ENCODE results near the gene FAM181A.

The FAM181A gene

DNA sequence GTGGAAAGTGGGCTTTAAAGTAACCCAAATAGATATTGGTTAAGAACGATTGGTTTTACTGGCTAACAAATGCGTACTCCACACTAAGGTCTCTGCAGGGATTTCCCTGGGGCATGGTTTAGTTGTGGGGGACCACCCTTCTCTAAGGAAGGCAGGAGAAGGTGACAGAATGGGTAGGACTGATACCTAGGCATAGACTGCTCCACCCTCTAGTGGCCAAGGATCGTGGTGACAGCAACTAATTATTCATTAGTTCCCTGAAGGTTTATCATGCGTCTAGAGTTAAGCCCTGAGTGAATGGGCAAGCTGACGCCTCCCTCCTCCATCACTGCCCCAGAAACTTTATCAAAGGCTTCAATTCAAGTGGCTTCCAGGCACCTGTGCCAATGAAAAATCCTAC lies 9.1 kb downstream of the FAM181A start:
- Histone ChIP-seq H3K27ac (ENCODE audit: low read length) (no peak overlapping the region), H3K4me1 (ENCODE audit: insufficient read depth, low read length) (peaks cover 3% of the 10 kb centered on the region; the same call in 1 of the 2 replicates), H3K36me3 (ENCODE audit: insufficient read depth, low read depth, low read length) (no peaks in the 10 kb centered on the region), H3K4me3 (ENCODE audit: low read length) (no peak overlapping the region), H3K9me3 (ENCODE audit: insufficient read depth, low read depth, low read length) (no peaks in the 10 kb centered on the region), H3K27me3 (ENCODE audit: insufficient read depth, low read length) (peaks cover 37% of the 10 kb centered on the region), H3K9ac (ENCODE audit: low read depth, low read length) (no peak overlapping the region)

DNA sequence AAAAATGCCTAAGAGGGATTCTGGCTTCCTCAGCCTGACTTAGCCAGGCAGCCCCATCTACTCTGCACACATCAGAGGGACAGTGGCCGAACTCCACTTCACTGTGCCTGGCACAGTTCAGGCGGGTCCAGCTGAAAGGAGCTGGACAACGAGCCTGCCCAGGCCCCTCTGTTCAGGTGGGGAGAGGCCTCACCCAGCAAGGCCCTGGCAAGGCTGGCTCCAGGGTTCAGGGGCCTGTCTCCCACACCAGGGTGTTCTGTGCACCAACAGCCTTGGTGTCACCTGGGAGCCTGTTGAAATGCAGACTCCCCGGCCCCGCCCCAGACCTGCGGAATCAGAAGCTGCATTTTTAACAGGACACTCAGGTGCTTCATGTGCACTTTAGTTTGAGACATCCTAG lies 9.8 kb downstream of the FAM181A start:
- Histone ChIP-seq H3K4me1 (ENCODE audit: insufficient read depth, low read length) (peaks cover 6% of the 10 kb centered on the region), H3K9me3 (ENCODE audit: insufficient read depth, low read depth, low read length) (no peaks in the 10 kb centered on the region), H3K27ac (ENCODE audit: low read length) (no peak overlapping the region), H3K4me3 (ENCODE audit: low read length) (no peak overlapping the region), H3K27me3 (ENCODE audit: insufficient read depth, low read length) (peaks cover 37% of the 10 kb centered on the region), H3K9ac (ENCODE audit: low read depth, low read length) (no peak overlapping the region), H3K36me3 (ENCODE audit: insufficient read depth, low read depth, low read length) (no peaks in the 10 kb centered on the region)

DNA sequence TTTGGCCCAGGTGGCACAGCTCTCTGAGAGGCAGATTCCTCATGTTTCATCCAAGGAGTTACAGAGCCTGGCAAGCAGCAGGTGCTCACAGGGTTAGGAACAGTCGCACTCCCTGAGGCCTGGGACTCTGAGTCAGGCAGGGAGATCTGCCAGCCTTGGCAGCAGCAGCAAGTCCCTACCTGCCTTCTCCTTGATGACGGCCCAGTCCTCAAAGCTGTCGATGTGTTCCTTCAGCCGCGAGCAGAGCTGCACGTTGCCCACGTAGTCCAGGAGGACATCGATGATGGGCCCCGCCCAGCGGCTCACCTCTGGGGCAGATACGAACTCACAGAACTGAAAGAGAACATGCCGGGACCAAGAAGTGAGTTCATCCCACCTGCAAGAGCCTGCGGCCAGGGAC lies 10.4 kb downstream of the FAM181A start:
- H3K27ac ChIP-seq (ENCODE audit: low read length): no peak overlapping the region
- H3K9me3 ChIP-seq (ENCODE audit: insufficient read depth, low read depth, low read length): no peaks in the 10 kb centered on the region
- peaks cover 6% of the 10 kb centered on the region for H3K4me1 ChIP-seq (ENCODE audit: insufficient read depth, low read length)
- H3K9ac ChIP-seq (ENCODE audit: low read depth, low read length): no peak overlapping the region
- no peaks in the 10 kb centered on the region for H3K36me3 ChIP-seq (ENCODE audit: insufficient read depth, low read depth, low read length)
- peaks cover 37% of the 10 kb centered on the region for H3K27me3 ChIP-seq (ENCODE audit: insufficient read depth, low read length)
- H3K4me3 ChIP-seq (ENCODE audit: low read length): no peak overlapping the region

DNA sequence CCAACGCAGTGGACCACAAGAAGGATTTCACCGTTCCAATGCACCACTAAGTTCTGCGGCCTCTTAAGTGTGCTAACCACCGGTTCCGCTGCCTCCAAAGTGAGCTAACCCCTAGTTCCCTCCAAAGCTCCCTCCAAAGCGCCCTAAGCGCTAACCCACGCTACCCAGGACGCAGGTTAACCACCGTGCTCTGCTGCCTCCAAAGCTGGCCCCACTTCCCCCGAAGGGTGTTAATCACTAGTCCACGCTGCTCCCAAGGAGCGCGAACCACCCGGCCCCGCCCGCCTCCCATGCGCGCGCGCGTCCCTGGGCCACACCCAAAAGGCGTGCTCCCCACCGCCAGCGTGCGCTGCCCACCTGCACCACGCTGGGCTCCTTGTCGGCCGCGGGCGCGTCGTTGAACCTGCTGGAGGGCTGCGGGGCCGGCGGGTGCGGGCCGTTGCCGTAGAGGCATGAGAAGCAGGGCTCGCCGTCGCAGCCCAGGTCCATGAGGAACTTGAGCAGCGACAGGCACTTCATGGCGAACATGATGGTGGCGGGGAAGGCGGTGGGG lies 11.7 kb downstream of the FAM181A start:
- H3K27me3 ChIP-seq (ENCODE audit: insufficient read depth, low read length): peaks cover 37% of the 10 kb centered on the region
- no peaks in the 10 kb centered on the region for H3K36me3 ChIP-seq (ENCODE audit: insufficient read depth, low read depth, low read length)
- peak overlapping the region; percentile 30; the same call in 1 of the 2 replicates for H3K9ac ChIP-seq (ENCODE audit: low read depth, low read length)
- peak overlapping the region; percentile 61; the same call in 1 of the 2 replicates for H3K4me3 ChIP-seq (ENCODE audit: low read length)
- H3K27ac ChIP-seq (ENCODE audit: low read length): no peak overlapping the region
- H3K9me3 ChIP-seq (ENCODE audit: insufficient read depth, low read depth, low read length): no peaks in the 10 kb centered on the region
- H3K4me1 ChIP-seq (ENCODE audit: insufficient read depth, low read length): peaks cover 6% of the 10 kb centered on the region

DNA sequence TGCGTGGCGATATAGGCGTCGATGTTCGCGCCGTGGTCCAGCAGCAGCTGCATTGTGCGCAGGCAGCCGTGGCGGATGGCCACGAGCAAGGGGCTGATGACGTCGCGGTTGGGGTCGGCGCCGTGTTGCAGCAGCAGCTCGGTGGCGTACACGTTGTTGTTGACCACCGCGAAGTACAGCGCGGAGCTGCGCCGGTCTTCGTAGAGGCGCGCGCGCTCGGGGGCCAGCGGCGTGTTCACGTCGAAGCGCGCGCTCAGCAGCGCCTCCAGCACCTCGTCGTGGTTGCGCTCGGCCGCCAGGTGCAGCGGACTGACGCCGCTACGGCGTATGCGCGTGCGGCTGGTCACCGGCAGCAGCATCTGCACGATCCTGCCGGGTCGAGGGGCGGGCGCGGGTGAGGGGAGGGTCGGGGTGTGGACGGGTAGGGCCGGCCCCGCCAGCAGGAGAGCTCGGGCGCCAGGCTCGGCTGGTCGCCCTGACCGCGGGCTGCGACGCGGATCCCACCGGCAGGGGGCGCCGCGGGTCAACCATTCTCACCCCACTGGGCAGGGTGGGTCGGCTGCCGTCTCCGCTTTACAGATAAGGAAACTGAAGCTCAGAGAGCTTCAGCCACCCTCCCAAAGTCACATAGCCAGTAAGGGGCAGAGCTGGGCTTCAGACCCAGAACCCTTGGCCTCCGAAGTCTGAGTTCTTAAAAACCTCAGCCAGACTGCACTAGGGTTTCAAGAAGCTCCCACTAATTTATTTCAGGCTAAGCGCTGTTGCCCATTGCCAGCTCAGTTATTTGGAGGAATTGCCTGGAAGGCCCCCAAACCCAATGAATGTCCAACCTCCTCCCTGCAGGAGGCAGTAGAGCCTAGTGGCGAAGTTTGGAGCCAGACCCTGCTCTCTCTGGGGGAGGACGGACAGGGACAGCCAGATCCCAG lies 12.4 kb downstream of the FAM181A start:
- Histone ChIP-seq H3K9me3 (ENCODE audit: insufficient read depth, low read depth, low read length) (no peaks in the 10 kb centered on the region), H3K4me3 (ENCODE audit: low read length) (peak overlapping the region; percentile 61; the same call in 1 of the 2 replicates), H3K27ac (ENCODE audit: low read length) (no peak overlapping the region), H3K9ac (ENCODE audit: low read depth, low read length) (peak overlapping the region; percentile 30; the same call in 1 of the 2 replicates), H3K27me3 (ENCODE audit: insufficient read depth, low read length) (peaks cover 37% of the 10 kb centered on the region), H3K36me3 (ENCODE audit: insufficient read depth, low read depth, low read length) (no peaks in the 10 kb centered on the region), H3K4me1 (ENCODE audit: insufficient read depth, low read length) (peaks cover 6% of the 10 kb centered on the region)

DNA sequence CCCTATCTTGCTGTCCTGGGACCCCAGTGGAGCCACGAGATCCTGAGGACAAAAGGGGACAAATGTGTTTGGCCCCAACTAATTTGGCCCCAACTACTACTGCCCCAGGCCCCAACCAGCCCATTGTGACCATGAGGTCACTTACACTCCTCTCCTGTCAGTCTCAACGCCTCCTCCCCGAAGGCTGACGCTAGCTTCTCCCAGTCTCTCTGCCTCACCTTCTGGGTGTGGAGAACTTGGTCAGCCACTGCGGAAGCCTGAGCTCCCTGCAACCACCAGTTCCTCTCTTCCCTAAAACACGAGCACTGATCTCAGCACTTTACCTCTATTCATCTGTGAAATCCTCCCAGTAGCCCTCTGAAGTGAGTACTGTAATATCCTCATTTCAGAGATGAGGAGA lies 13.3 kb downstream of the FAM181A start:
- Histone ChIP-seq H3K4me3 (ENCODE audit: low read length) (no peak overlapping the region), H3K9ac (ENCODE audit: low read depth, low read length) (no peak overlapping the region), H3K4me1 (ENCODE audit: insufficient read depth, low read length) (peaks cover 6% of the 10 kb centered on the region), H3K36me3 (ENCODE audit: insufficient read depth, low read depth, low read length) (no peaks in the 10 kb centered on the region), H3K9me3 (ENCODE audit: insufficient read depth, low read depth, low read length) (no peaks in the 10 kb centered on the region), H3K27me3 (ENCODE audit: insufficient read depth, low read length) (peaks cover 37% of the 10 kb centered on the region), H3K27ac (ENCODE audit: low read length) (no peak overlapping the region)

DNA sequence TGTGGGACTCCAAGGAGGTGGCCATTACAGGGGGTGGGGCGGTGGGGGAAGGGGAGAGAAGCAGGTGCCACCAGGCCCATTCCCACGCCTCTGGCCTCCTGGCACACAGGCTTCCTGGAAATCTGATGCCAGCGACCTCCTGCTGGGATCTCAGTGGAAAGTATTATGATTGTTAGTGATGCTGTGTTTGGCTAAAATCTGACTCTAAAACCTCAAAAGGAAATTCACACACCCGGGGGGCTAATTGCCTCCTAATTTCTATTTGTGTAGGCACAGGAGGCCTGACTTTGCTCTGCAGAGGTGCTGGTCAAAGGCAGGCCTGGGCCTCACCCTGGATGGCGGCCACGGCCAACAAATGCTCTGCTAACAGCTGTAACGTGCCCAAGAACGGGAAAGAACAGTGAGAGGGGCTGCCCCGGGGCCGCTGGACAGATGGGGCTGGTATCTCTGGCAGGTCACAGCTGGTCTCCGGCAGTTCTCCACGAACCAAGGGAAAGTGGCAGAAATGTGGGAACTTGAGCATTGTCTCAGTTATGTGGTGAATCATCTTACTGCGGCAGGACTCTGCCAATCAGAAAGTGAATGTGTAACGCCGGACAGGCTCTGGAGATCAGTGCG lies 14.3 kb downstream of the FAM181A start:
- peaks cover 6% of the 10 kb centered on the region for H3K4me1 ChIP-seq (ENCODE audit: insufficient read depth, low read length)
- no peak overlapping the region for H3K9ac ChIP-seq (ENCODE audit: low read depth, low read length)
- no peaks in the 10 kb centered on the region for H3K36me3 ChIP-seq (ENCODE audit: insufficient read depth, low read depth, low read length)
- no peak overlapping the region for H3K4me3 ChIP-seq (ENCODE audit: low read length)
- H3K27ac ChIP-seq (ENCODE audit: low read length): no peak overlapping the region
- peaks cover 37% of the 10 kb centered on the region for H3K27me3 ChIP-seq (ENCODE audit: insufficient read depth, low read length)
- no peaks in the 10 kb centered on the region for H3K9me3 ChIP-seq (ENCODE audit: insufficient read depth, low read depth, low read length)

DNA sequence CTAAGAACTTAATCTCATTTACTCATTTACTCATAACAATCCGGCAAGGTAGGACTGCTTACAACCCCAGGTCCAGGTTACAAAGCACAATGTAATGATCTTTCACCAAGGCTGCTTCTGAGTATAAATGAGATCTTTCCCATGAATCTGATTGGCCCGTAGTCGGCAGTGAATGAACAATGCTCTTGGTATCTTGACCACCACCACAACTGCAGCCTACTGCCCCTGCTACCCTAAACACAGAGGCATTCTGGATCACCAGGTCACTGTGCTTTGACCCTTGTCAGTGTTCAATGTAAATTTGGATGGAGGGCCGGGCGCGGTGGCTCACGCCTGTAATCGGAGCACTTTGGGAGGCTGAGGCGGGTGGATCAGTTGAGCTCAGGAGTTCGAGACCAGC lies 15.9 kb downstream of the FAM181A start:
- H3K4me1 ChIP-seq (ENCODE audit: insufficient read depth, low read length): peaks cover 3% of the 10 kb centered on the region; the same call in 1 of the 2 replicates
- H3K27me3 ChIP-seq (ENCODE audit: insufficient read depth, low read length): peaks cover 24% of the 10 kb centered on the region
- no peaks in the 10 kb centered on the region for H3K9me3 ChIP-seq (ENCODE audit: insufficient read depth, low read depth, low read length)
- no peaks in the 10 kb centered on the region for H3K36me3 ChIP-seq (ENCODE audit: insufficient read depth, low read depth, low read length)
- no peak overlapping the region for H3K4me3 ChIP-seq (ENCODE audit: low read length)
- H3K27ac ChIP-seq (ENCODE audit: low read length): no peak overlapping the region
- H3K9ac ChIP-seq (ENCODE audit: low read depth, low read length): no peak overlapping the region

DNA sequence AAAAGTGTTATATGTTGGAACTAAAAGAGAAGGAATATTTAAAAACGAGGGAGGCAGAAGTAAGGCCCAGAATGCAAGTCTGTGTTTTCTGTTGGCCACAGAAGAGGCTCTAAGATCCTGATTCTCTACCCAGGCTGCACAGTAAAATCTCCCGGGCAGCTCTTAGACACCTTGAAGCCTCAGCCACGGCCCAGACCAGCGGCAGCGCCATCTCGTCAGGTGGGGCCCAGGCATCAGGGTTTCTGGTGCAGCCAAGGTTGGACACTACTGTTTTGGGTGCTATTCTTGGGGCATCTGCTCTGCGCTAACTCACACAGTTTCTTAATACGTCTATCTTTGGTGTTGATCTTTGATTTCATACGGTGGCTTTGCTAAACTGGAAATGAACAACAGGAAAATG lies 16.8 kb downstream of the FAM181A start:
- no peak overlapping the region for H3K27ac ChIP-seq (ENCODE audit: low read length)
- no peak overlapping the region for H3K4me3 ChIP-seq (ENCODE audit: low read length)
- no peaks in the 10 kb centered on the region for H3K36me3 ChIP-seq (ENCODE audit: insufficient read depth, low read depth, low read length)
- H3K9me3 ChIP-seq (ENCODE audit: insufficient read depth, low read depth, low read length): no peaks in the 10 kb centered on the region
- H3K9ac ChIP-seq (ENCODE audit: low read depth, low read length): no peak overlapping the region
- peaks cover 15% of the 10 kb centered on the region for H3K27me3 ChIP-seq (ENCODE audit: insufficient read depth, low read length)
- peaks cover 3% of the 10 kb centered on the region; the same call in 1 of the 2 replicates for H3K4me1 ChIP-seq (ENCODE audit: insufficient read depth, low read length)

DNA sequence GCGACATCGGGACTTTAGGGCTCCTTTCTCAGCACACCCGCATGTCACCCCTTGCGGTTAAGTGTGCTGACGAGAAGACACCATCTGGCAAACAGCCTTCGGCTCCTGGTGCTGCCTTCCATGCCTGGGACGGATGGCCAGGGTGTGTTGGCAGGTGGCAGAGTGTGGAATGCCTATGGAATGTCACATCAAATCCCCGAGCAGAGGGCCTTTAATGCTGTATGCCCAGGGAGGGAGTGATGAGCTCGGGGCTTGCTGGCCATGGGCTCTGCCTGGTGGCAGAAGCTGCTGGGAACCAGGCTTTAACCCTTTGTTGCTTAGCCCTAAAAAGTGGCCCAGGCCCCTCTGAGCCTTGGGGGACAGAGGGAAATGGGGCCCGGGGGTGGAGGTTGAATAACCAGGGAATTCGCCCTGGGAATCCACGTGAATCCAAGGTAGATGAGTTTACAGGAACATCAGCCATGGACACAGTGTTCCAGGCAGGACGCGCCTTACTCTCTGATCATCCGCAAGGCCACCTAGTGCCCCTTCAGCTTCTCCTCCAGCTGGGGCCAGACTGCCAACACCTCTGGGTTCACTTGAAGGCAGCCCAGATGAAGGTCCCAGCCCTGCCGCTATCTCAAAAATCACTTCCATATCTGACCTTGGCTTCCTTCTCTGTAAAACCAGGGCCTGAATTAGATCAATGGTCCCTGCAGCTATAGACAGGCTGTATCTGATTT lies 17.4 kb downstream of the FAM181A start:
- Histone ChIP-seq H3K27me3 (ENCODE audit: insufficient read depth, low read length) (peaks cover 10% of the 10 kb centered on the region; the same call in 1 of the 2 replicates), H3K36me3 (ENCODE audit: insufficient read depth, low read depth, low read length) (no peaks in the 10 kb centered on the region), H3K4me3 (ENCODE audit: low read length) (no peak overlapping the region), H3K9me3 (ENCODE audit: insufficient read depth, low read depth, low read length) (no peaks in the 10 kb centered on the region), H3K4me1 (ENCODE audit: insufficient read depth, low read length) (peaks cover 3% of the 10 kb centered on the region; the same call in 1 of the 2 replicates), H3K27ac (ENCODE audit: low read length) (no peak overlapping the region), H3K9ac (ENCODE audit: low read depth, low read length) (no peak overlapping the region)

DNA sequence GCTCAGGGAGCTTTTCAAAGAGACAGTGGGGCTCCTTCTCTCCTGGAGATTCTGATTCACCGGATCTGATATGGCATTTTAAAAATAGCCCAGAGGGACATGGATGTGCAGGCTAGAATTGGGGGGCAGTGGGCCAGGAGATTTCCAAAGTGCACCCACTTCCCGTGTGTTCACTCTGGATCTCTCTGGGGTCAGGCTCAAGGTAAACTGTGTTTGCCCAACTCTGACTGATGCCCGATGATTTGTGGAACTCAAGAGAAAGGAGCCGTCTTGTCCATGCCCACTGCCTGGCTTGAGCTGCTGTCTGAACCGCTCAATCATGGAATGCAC lies 17.9 kb downstream of the FAM181A start:
- peaks cover 3% of the 10 kb centered on the region; the same call in 1 of the 2 replicates for H3K4me1 ChIP-seq (ENCODE audit: insufficient read depth, low read length)
- H3K27me3 ChIP-seq (ENCODE audit: insufficient read depth, low read length): peaks cover 7% of the 10 kb centered on the region; the same call in 1 of the 2 replicates
- no peak overlapping the region for H3K9ac ChIP-seq (ENCODE audit: low read depth, low read length)
- H3K9me3 ChIP-seq (ENCODE audit: insufficient read depth, low read depth, low read length): no peaks in the 10 kb centered on the region
- H3K36me3 ChIP-seq (ENCODE audit: insufficient read depth, low read depth, low read length): no peaks in the 10 kb centered on the region
- no peak overlapping the region for H3K4me3 ChIP-seq (ENCODE audit: low read length)
- H3K27ac ChIP-seq (ENCODE audit: low read length): no peak overlapping the region
